HFFc6 (cell line): Measurements from ENCODE around the gene TRIM27. TPM values are rescaled to one million over a fixed set of nuclear protein-coding genes. Genes with fewer than 3 reads are reported as not detected.
"Not testable (repeated sequence)": the region's sequence is repeated elsewhere in the genome, so short reads cannot be mapped to it uniquely, and the experiment has no call there.

Source experiments
- DNase-seq: peaks from one replicate; pipeline ENCODE4 v3.0.0-alpha.2; 2018
- H3K27ac Mint-ChIP-seq: 2 replicates; pipeline ENCODE4 v1.8.0; 2020; ENCODE audit warnings: mild to moderate bottlenecking, mixed read lengths
- H3K27me3 Mint-ChIP-seq: 2 replicates; pipeline ENCODE4 v1.8.0; 2021; ENCODE audit warnings: mild to moderate bottlenecking, moderate library complexity, mixed read lengths; ENCODE audit not compliant: insufficient read depth
- H3K36me3 Mint-ChIP-seq: 2 replicates; pipeline ENCODE4 v1.8.0; 2021; ENCODE audit warnings: low read depth, mixed read lengths
- H3K4me1 Mint-ChIP-seq: 2 replicates; pipeline ENCODE4 v1.8.0; 2020; ENCODE audit warnings: low read depth, mixed read lengths
- H3K4me3 Mint-ChIP-seq: 2 replicates; pipeline ENCODE4 v1.8.0; 2020; ENCODE audit warnings: mild to moderate bottlenecking, moderate library complexity, mixed read lengths
- H3K9me3 Mint-ChIP-seq: 2 replicates; pipeline ENCODE4 v1.8.0; 2020; ENCODE audit warnings: mild to moderate bottlenecking, mixed read lengths
- CTCF ChIP-seq: fragments of 200-600 bp; sonication (generic); IDR thresholded peaks from 2 replicates; pipeline ENCODE4 v1.5.0; 2021; ENCODE audit warnings: antibody characterized with exemption, mild to moderate bottlenecking
- long read RNA-seq: library from polyadenylated mRNA; unstranded; transcript quantifications from one replicate; pipeline ENCODE4 v2.0.0, GENCODE V29; 2019
- total RNA-seq, 6 experiments: library from RNA; stranded (reverse); fragmentation: NEBNext Ultra II Directional; extraction: Animal tissue kit (Norgen Biotek cat#: 25700); gene quantifications; 2 replicates in 1 of 6; 3 replicates in 5 of 6; pipeline ENCODE4 v1.2.3, GENCODE V29; 2021

TRIM27 gene
- total RNA-seq: 10 to 100 TPM; 35.9 to 40.6 (median 39.3) TPM
- long read RNA-seq, transcript TRIM27-202 (8 exons, 2,967 nt): major isoform, 54 of 71 reads
- long read RNA-seq, partial matches to known transcripts: 9 of 71 reads
- long read RNA-seq, other reads (novel, unspliced or antisense): 8 of 71 reads

- H3K27me3 Mint-ChIP-seq: no peaks in the 10 kb centered on the region; the same call in 1 of the 2 replicates
- peak within 1 kb of the TSS; percentile 88 for H3K27ac Mint-ChIP-seq
- DNase-seq: peak; percentile 71
- peak; percentile 45; the same call in 1 of the 2 replicates for TF ChIP-seq CTCF
- H3K4me3 Mint-ChIP-seq: peak within 1 kb of the TSS; percentile 93
- peaks cover 26% of the 10 kb centered on the region for H3K36me3 Mint-ChIP-seq
- H3K9me3 Mint-ChIP-seq: no peaks in the 10 kb centered on the region
- peaks cover 26% of the 10 kb centered on the region for H3K4me1 Mint-ChIP-seq
Observed at GRCh38 chr6:28923318-28924102, at the start of gene TRIM27. TRIM27 (minus strand) TSS chr6:28923985; CDS start chr6:28923632, 353 bp downstream.

GRCh38 chr6:28970056-28970455 lies 46.3 kb upstream of the TRIM27 start:
- not testable (repeated sequence) for H3K4me1 Mint-ChIP-seq, H3K4me3 Mint-ChIP-seq, H3K27me3 Mint-ChIP-seq, H3K27ac Mint-ChIP-seq, DNase-seq, H3K36me3 Mint-ChIP-seq
- H3K9me3 Mint-ChIP-seq: peaks cover 18% of the 10 kb centered on the region

GRCh38 chr6:28969129-28969528 lies 45.3 kb upstream of the TRIM27 start:
- Mint-ChIP-seq H3K4me3 (no peak overlapping the region), H3K9me3 (peaks cover 18% of the 10 kb centered on the region), H3K27me3 (peaks cover 7% of the 10 kb centered on the region), H3K4me1 (no peaks in the 10 kb centered on the region), H3K27ac (no peak overlapping the region), H3K36me3 (no peaks in the 10 kb centered on the region; the same call in 1 of the 2 replicates)
- 0 out of 2 replicates have a peak, but pooled peaks have one; percentile 22 for TF ChIP-seq CTCF
- DNase-seq: no peak

GRCh38 chr6:28968476-28968875 lies 44.7 kb upstream of the TRIM27 start:
- DNase-seq: no peak
- Mint-ChIP-seq H3K9me3 (peaks cover 18% of the 10 kb centered on the region), H3K4me1 (no peaks in the 10 kb centered on the region), H3K36me3 (no peaks in the 10 kb centered on the region; the same call in 1 of the 2 replicates), H3K27ac (no peak overlapping the region), H3K27me3 (peaks cover 7% of the 10 kb centered on the region), H3K4me3 (no peak overlapping the region)
- TF ChIP-seq CTCF: no peak

- Mint-ChIP-seq H3K9me3 (peaks cover 18% of the 10 kb centered on the region), H3K36me3 (no peaks in the 10 kb centered on the region; the same call in 1 of the 2 replicates), H3K4me3 (no peak overlapping the region), H3K27ac (no peak overlapping the region), H3K27me3 (peaks cover 8% of the 10 kb centered on the region), H3K4me1 (no peaks in the 10 kb centered on the region)
- DNase-seq: no peak
- no peak for TF ChIP-seq CTCF
Observed at GRCh38 chr6:28965706-28966105, 41.9 kb upstream of the TRIM27 start.
